ENCODE data around the gene PARP12.

The PARP12 gene

GRCh38 chr7:140033779-140034363 lies 28.9 kb downstream of the PARP12 start:
- no peak for DNase-seq

GRCh38 chr7:140033036-140033435 lies 29.7 kb downstream of the PARP12 start:
- DNase-seq: no peak

- no peak for DNase-seq
These were observed 31.4 kb downstream of the PARP12 start for GRCh38 chr7:140031364-140031763.

GRCh38 chr7:140029072-140029471 lies 33.7 kb downstream of the PARP12 start:
- no peak for DNase-seq

GRCh38 chr7:140028311-140028710 lies 34.4 kb downstream of the PARP12 start:
- no peak for DNase-seq

- DNase-seq: no peak
These were observed 34.9 kb downstream of the PARP12 start for GRCh38 chr7:140027858-140028257.

- DNase-seq: no peak
These were observed 35.8 kb downstream of the PARP12 start for GRCh38 chr7:140026935-140027334.

- no peak for DNase-seq
These were observed 36.8 kb downstream of the PARP12 start for GRCh38 chr7:140025814-140026433.

GRCh38 chr7:140025241-140025640 lies 37.5 kb downstream of the PARP12 start:
- DNase-seq: no peak

GRCh38 chr7:140024585-140024984 lies 38.2 kb downstream of the PARP12 start:
- DNase-seq: no peak

- no peak for DNase-seq
These were observed 39.0 kb downstream of the PARP12 start for GRCh38 chr7:140023728-140024127.

- DNase-seq: no peak
These were observed 40.1 kb downstream of the PARP12 start for GRCh38 chr7:140022582-140023211.

- no peak for DNase-seq
These were observed 41.1 kb downstream of the PARP12 start for GRCh38 chr7:140021603-140022002.

- DNase-seq: no peak
These were observed 43.1 kb downstream of the PARP12 start for GRCh38 chr7:140019606-140020005.

GRCh38 chr7:140019172-140019571 lies 43.6 kb downstream of the PARP12 start:
- DNase-seq: no peak

- no peak for DNase-seq
These were observed 44.4 kb downstream of the PARP12 start for GRCh38 chr7:140018125-140019043.

GRCh38 chr7:140017543-140017942 lies 45.2 kb downstream of the PARP12 start:
- DNase-seq: no peak

GRCh38 chr7:140017034-140017433 lies 45.7 kb downstream of the PARP12 start:
- no peak for DNase-seq

GRCh38 chr7:140016540-140016939 lies 46.2 kb downstream of the PARP12 start:
- no peak for DNase-seq

GRCh38 chr7:140015471-140015970 lies 47.2 kb downstream of the PARP12 start:
- DNase-seq: no peak

GRCh38 chr7:140014123-140014522 lies 48.6 kb downstream of the PARP12 start:
- no peak for DNase-seq

GRCh38 chr7:140013676-140014075 lies 49.1 kb downstream of the PARP12 start:
- DNase-seq: no peak

- DNase-seq: no peak
These were observed 52.4 kb downstream of the PARP12 start for GRCh38 chr7:140010194-140010895.
